HG02642 (cell line): Measurements from ENCODE around the gene SPDYE1.

Source experiments
- ATAC-seq: cut with Tn5 transposase; IDR thresholded peaks from one replicate; pipeline ENCODE4 v1.9.1; 2021; ENCODE audit warnings: mild to moderate bottlenecking; ENCODE audit not compliant: unreplicated experiment, poor library complexity

Gene SPDYE1

DNA sequence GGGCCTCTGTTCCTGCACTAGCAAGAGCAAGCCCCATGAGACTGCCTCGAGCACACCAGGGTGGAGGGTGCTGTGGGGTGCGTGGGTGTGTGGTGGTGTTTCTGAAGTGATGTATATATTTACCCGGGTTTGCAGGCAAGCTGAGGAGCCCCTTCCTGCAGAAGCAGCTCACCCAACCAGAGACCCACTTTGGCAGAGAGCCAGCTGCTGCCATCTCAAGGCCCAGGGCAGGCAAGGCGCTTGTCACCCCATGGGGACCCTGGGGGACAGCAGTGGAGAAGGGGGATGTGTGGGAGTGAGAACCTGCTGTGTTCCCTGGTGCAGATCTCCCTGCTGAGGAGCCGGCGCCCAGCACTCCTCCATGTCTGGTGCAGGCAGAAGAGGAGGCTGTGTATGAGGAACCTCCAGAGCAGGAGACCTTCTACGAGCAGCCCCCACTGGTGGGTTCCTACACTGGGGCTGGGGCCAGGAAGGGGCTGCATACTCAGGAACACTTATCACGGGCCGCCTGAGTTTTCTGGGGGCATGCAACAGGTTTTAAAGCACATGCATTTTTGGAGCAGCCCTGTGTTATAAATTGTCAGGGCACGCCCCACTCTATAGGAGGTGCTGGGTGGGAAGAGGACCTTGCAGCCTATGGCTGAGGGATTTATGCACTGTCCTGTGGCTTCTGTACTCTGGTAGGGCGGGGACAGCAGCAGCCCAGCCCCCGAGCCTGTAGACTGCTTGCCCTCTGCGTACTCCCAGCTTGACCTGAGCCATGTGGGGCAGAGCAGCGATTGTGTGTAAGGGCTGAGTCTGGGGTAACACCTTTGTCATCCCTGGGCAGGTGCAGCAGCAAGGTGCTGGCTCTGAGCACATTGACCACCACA is 61.8 kb downstream of the SPDYE1 start:
- peak; percentile 60 for ATAC-seq
